ENCODE data around the gene ETV2. TPM values are rescaled to one million over a fixed set of nuclear protein-coding genes. Genes with fewer than 3 reads are reported as not detected.
A peak's percentile ranks its signal among the peaks of the same experiment; 100 is the strongest.

Gene ETV2
- polyA plus RNA-seq, 1 donor from 2014 or later: 0.50 TPM

DNA sequence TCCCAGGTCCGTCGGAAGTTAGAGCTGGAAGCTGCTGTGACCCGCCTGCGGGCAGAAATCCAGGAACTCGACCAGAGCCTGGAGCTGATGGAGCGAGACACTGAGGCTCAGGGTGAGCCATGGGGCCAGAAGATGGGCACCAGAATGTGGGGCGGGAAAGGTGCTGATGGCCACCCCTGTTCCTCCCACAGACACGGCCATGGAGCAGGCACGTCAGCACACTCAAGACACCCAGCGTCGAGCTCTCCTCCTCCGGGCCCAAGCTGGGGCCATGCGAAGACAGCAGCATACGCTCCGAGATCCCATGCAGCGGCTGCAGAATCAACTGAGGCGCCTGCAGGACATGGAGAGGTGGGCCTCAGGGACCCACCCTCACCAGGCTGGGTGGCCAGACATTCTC, 26.5 kb upstream of the ETV2 start:
- H3K4me1 Mint-ChIP-seq: peaks cover 11 to 14% (median 12%) of the 10 kb centered on the region in 3 donors
- H3K36me3 Mint-ChIP-seq: no peaks in the 10 kb centered on the region
- H3K4me3 Mint-ChIP-seq: peak overlapping the region in 2 of 4 donors; percentile 38 to 50
- H3K27ac Mint-ChIP-seq: no peak overlapping the region
- no peaks in the 10 kb centered on the region for H3K9me3 Mint-ChIP-seq
- no peaks in the 10 kb centered on the region for H3K27me3 Mint-ChIP-seq

DNA sequence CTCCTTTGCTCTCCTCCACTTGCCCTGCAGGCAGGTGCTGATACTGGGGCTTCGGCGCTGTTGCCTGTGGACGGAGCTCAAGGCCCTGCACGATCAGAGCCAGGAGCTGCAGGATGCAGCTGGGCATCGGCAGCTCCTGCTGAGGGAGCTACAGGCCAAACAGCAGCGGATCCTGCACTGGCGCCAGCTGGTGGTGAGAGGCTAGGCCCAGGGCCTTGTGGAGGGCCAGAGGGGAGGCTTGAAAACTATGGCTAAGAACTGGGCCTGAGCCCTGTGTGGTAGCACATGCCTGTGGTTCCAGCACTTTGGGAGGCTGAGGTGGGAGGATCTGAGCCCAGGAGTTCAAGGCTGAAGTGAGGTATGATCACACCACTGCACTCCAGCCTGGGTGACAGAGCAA, 22.7 kb upstream of the ETV2 start:
- Mint-ChIP-seq H3K4me3 (no peak overlapping the region), H3K4me1 (no peaks in the 10 kb centered on the region), H3K27ac (no peak overlapping the region), H3K9me3 (no peaks in the 10 kb centered on the region), H3K36me3 (peaks cover 2% of the 10 kb centered on the region), H3K27me3 (no peaks in the 10 kb centered on the region)

DNA sequence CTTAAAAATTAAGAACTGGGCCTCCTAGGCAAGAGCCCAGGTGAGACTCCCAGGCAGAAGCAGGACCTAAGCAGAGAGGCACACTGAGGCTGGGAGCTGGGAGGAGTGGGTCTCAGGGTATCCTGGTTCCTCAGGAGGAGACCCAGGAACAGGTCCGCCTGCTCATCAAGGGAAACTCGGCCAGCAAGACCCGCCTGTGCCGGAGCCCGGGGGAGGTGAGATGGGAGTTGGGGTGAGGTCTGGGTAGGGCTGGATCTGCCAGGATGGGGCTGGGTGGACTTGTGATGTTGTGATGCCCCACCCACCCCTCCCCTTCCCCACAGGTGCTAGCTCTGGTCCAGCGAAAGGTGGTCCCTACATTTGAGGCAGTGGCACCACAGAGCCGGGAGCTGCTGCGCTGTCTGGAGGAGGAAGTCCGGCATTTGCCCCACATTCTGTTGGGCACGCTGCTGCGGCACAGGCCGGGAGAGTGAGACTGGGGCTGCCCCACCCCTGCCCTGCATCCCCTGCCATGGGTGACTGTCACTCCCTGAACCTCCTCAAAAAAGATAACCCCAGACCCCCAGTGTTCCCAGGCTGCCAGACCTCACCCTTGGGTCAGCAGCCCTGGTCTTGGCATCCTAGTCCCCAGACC, 22.1 kb upstream of the ETV2 start:
- Mint-ChIP-seq H3K9me3 (no peaks in the 10 kb centered on the region), H3K4me3 (no peak overlapping the region), H3K36me3 (peaks cover 2% of the 10 kb centered on the region), H3K27ac (no peak overlapping the region), H3K27me3 (no peaks in the 10 kb centered on the region), H3K4me1 (no peaks in the 10 kb centered on the region)

DNA sequence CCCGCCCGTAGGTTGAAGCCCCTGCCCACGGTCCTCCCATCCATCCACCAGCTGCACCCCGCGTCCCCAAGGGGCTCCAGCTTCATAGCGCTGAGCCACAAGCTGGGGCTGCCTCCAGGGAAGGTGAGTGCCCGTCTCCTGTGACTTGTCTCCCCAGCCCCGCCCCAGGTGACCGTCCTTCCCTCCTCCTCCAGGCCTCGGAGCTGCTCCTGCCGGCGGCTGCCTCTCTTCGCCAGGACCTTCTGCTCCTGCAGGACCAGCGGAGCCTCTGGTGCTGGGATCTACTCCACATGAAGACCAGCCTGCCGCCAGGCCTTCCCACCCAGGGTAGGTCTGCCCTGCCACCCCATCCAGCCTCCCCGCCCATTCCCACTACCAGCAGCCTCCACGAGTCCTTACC, 21.5 kb upstream of the ETV2 start:
- no peaks in the 10 kb centered on the region for H3K9me3 Mint-ChIP-seq
- H3K27ac Mint-ChIP-seq: no peak overlapping the region
- H3K4me3 Mint-ChIP-seq: no peak overlapping the region
- no peaks in the 10 kb centered on the region for H3K27me3 Mint-ChIP-seq
- no peaks in the 10 kb centered on the region for H3K4me1 Mint-ChIP-seq
- H3K36me3 Mint-ChIP-seq: peaks cover 2% of the 10 kb centered on the region

DNA sequence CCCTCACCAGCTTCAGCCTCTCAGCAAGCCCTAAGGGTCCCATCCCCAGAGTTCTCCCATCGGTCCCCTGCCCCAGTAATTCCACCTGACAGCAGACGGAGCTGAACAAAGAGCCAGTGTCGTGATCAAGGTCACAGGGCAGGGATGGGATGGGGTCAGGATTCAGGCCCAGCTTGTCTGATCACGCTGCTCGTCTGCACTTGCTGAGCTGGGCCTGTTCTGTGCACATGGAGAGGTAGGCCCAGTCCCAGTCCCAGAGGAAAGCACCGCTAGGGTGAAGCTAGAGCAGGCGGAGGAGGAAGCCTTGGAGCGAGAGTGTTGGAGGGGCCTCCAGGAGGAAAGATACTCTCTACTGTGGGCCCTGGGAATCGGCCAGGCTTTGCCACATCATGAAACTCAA, 19.8 kb upstream of the ETV2 start:
- H3K27me3 Mint-ChIP-seq: no peaks in the 10 kb centered on the region
- H3K27ac Mint-ChIP-seq: peak overlapping the region in 1 of 3 donors; percentile 14
- peak overlapping the region in 1 of 4 donors; percentile 32 for H3K4me3 Mint-ChIP-seq
- no peaks in the 10 kb centered on the region for H3K9me3 Mint-ChIP-seq
- no peaks in the 10 kb centered on the region for H3K4me1 Mint-ChIP-seq
- H3K36me3 Mint-ChIP-seq: peaks cover 2% of the 10 kb centered on the region

DNA sequence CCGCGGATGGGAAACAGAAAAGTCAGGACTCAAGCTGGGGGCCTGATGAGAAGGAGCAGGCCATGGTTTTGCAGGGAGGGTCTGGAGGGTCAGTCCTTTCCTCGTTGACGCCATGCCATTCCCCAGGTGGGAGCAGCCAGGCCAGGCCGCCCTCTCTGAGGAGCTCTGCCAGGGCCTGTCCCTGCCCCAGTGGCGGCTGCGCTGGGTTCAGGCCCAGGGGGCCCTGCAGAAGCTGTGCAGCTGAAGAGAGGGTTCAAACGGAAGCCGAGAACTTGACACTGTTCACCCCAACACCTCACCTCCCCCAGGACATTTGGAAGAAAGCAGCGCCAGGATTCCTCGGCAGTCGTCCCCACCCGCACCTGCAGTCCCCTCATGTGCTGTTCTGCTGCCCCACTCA, 18.8 kb upstream of the ETV2 start:
- no peaks in the 10 kb centered on the region for H3K9me3 Mint-ChIP-seq
- peak overlapping the region in 1 of 4 donors; percentile 16 for H3K4me3 Mint-ChIP-seq
- H3K36me3 Mint-ChIP-seq: peaks cover 2% of the 10 kb centered on the region
- peak overlapping the region in 1 of 3 donors; percentile 84 for H3K27ac Mint-ChIP-seq
- no peaks in the 10 kb centered on the region for H3K27me3 Mint-ChIP-seq
- no peaks in the 10 kb centered on the region for H3K4me1 Mint-ChIP-seq

DNA sequence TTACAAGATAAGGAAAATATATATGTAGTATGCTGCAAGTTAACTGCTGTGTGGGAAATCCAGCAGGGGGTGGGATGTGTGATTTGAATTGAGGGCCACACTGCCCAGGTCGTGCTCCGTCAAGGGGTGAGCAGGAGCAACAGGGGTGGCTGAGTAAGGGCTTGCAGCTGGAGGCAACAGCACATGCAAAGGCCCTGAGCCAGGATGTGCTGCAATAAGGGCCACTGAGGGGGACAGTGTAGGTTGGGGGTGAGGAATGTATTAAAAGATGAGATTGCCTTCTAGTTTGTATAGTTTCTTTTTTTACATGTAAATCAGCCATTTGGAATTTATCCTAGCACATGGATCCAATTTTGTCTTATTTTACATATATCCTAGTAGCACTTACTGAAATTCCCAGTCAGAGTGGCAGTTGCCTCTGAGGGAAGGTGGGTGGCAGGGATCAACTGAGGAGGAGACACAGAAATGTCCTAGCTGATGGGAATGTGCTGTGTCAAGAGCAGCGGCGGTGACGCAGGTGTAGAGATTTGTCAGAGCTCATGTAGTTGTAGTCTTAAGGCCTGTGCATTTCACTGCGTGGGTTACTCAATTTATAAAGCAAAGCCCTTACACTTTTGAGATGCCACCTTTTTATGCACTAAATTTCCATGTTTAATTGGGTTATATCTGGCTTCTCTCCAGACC, 18.1 kb upstream of the ETV2 start:
- Mint-ChIP-seq H3K4me3 (peak overlapping the region in 1 of 4 donors; percentile 16), H3K36me3 (peaks cover 2% of the 10 kb centered on the region), H3K27me3 (no peaks in the 10 kb centered on the region), H3K9me3 (no peaks in the 10 kb centered on the region), H3K27ac (no peak overlapping the region), H3K4me1 (peaks cover under 1 to 4% (median 4%) of the 10 kb centered on the region in 3 donors)

DNA sequence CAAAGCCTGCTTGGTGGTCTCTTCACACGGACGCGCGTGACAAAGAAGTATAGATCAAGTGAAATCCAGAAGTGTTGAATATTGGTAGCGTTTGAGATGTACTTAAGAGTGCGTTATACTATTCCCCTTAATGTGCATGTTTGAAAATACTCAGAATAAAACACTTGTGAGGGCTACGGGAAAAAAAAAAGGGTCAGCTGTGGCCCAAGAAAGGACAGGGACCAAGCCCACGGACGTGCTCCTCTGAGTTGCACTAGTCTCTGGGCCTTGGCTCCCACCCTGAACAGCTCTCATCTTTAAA, 13.3 kb upstream of the ETV2 start:
- Mint-ChIP-seq H3K9me3 (no peaks in the 10 kb centered on the region), H3K4me1 (peaks cover 10 to 12% (median 12%) of the 10 kb centered on the region in 3 donors), H3K27me3 (peaks cover 1% of the 10 kb centered on the region), H3K36me3 (no peaks in the 10 kb centered on the region), H3K4me3 (peak overlapping the region; percentile 88 to 100 (median 96)), H3K27ac (peak overlapping the region; percentile 84 to 100 (median 96))

DNA sequence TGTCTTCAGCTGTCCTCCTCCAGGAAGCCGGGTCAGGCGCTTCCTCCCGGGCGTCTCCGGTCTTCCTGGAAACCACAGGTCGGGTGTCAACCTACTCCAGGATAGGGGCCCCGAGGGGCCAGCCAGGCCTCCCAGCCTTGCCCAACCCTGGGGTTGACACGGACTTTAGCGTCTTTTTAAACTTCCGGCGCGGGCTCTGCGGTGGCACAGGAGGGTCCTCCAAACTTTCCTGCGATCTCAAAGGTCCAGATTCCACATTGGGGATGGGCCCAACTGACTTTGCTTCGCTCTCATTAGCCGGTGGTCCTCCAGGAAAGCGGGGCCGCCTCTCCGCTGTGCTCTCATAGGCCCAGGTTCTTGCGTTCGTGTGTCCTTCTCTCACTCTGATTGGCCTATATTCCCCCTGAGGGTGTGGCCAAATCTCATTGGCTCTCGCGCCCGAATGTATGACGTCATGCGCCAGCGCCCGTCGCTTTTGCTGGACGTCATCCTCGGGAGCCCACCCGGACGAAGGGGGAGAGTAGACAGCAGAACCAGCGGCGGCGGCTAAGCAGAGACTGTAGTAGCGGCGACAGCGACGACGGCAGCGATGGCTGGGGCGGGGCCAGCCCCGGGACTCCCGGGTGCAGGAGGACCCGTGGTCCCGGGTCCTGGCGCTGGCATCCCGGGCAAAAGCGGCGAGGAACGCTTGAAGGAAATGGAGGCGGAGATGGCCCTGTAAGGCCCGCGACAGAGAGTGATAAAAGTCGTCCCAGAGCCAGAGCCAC, 12.8 kb upstream of the ETV2 start, which contains the start of gene RBM42:
RBM42 (plus strand) TSS at position 472 of the 767 bp plus-strand sequence; CDS start at position 590, 118 bp downstream.
- H3K4me1 Mint-ChIP-seq: peaks cover 10 to 12% (median 12%) of the 10 kb centered on the region in 3 donors
- H3K27ac Mint-ChIP-seq: peak within 1 kb of the TSS; percentile 84 to 100 (median 96)
- peak within 1 kb of the TSS; percentile 88 to 100 (median 96) for H3K4me3 Mint-ChIP-seq
- no peaks in the 10 kb centered on the region for H3K36me3 Mint-ChIP-seq
- no peaks in the 10 kb centered on the region for H3K9me3 Mint-ChIP-seq
- peaks cover 1% of the 10 kb centered on the region for H3K27me3 Mint-ChIP-seq

DNA sequence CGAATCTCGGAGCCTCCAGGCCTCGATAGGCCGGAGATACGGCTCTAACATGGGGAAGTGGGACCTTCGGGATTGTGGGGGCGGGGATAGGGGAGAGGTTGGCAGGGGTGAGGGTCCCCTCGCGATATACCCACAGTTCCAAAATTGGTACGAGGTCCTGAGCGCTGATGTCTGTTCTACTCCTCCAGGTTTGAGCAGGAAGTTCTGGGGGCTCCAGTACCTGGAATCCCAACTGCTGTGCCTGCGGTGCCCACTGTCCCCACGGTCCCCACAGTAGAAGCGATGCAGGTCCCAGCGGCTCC, 12.3 kb upstream of the ETV2 start:
- peak overlapping the region; percentile 84 to 100 (median 96) for H3K27ac Mint-ChIP-seq
- H3K27me3 Mint-ChIP-seq: peaks cover 1% of the 10 kb centered on the region
- H3K4me3 Mint-ChIP-seq: peak overlapping the region; percentile 88 to 100 (median 96)
- H3K9me3 Mint-ChIP-seq: no peaks in the 10 kb centered on the region
- no peaks in the 10 kb centered on the region for H3K36me3 Mint-ChIP-seq
- peaks cover 10 to 12% (median 12%) of the 10 kb centered on the region in 3 donors for H3K4me1 Mint-ChIP-seq

DNA sequence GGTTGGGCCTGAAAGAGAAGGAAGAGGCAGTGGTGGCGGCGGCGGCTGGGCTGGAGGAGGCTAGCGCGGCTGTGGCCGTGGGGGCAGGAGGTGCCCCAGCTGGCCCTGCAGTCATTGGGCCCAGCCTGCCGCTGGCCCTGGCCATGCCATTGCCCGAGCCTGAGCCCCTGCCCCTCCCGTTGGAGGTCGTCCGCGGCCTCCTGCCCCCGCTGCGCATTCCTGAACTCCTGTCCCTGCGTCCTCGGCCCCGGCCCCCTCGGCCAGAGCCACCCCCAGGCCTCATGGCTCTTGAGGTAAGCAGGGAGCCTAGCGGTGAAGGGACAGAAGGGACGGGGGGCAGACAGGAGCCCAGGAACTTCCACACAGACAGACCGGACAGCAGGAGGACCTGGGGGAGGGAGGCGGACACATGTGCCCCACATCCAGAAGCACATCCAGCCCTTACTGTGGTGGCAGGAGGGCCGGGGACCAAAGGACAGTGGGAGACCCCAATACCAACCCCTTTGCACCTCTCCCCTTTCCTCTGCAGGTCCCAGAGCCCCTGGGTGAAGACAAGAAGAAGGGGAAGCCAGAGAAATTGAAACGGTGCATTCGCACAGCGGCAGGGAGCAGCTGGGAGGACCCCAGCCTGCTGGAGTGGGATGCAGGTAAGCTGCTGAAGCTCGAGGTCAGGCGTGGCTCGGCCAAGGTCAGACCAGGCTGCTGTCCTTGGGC, 7.7 kb upstream of the ETV2 start:
- peaks cover 2% of the 10 kb centered on the region for H3K36me3 Mint-ChIP-seq

DNA sequence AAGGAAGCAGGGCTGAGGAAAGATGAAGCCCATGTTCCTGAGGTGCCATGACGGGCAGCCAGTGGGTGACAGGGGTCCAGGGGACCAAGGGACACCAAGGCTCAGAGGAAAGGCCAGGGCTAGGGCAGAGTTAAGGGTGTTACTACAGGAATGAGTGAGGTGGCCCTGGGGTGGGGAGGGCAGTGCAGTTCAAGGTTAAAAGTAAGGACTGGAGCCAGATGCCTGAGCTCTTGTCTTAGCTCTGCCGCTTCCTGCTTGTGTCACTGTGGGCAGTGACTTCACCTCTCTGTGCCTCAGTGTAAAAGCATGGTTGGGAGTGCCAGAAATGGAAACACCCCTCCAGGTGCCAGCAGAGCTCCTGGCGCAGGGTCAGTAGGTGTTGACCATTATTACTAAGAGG, 4.9 kb upstream of the ETV2 start:
- H3K36me3 Mint-ChIP-seq: peaks cover 2% of the 10 kb centered on the region
- H3K4me1 Mint-ChIP-seq: peaks cover 1 to 6% (median 4%) of the 10 kb centered on the region in 3 donors
- H3K9me3 Mint-ChIP-seq: no peaks in the 10 kb centered on the region
- H3K27ac Mint-ChIP-seq: no peak overlapping the region
- H3K4me3 Mint-ChIP-seq: peak overlapping the region in 1 of 4 donors; percentile 17
- no peaks in the 10 kb centered on the region for H3K27me3 Mint-ChIP-seq

More for the DNA sequence above, 7.7 kb upstream of the ETV2 start:
- H3K27ac Mint-ChIP-seq: no peak overlapping the region
- no peak overlapping the region for H3K4me3 Mint-ChIP-seq
- peaks cover 5 to 6% (median 5%) of the 10 kb centered on the region in 3 donors for H3K4me1 Mint-ChIP-seq
- H3K9me3 Mint-ChIP-seq: no peaks in the 10 kb centered on the region
- H3K27me3 Mint-ChIP-seq: peaks cover under 1% of the 10 kb centered on the region

DNA sequence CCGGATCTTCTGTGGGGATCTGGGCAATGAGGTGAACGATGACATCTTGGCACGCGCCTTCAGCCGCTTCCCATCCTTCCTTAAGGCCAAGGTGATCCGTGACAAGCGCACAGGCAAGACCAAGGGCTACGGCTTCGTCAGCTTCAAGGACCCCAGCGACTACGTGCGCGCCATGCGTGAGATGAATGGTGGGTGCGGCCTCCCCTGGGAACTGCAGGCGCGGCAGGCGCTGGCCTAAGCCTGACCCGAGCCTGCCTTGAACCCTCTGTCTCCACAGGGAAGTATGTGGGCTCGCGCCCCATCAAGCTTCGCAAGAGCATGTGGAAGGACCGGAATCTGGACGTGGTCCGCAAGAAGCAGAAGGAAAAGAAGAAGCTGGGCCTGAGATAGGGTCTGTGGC, 4.4 kb upstream of the ETV2 start:
- Mint-ChIP-seq H3K36me3 (peaks cover 2% of the 10 kb centered on the region), H3K4me3 (peak overlapping the region in 1 of 4 donors; percentile 17), H3K9me3 (no peaks in the 10 kb centered on the region), H3K4me1 (peaks cover 1 to 6% (median 2%) of the 10 kb centered on the region in 3 donors), H3K27ac (no peak overlapping the region), H3K27me3 (no peaks in the 10 kb centered on the region)

DNA sequence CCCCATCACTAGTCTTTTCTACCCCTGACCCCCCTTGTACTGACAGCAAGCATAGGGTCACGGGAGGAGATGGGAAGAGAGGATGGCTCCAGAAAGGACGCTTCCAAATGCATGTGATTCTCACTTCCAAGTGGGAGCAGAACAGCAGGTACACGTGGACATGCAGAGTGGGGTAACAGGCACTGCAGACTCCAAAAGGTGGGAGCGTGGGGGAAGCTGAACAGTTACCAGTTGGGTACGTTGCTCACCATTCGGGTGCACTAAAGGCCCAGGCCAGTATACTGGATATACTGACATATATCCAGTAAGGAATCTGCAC, 2.3 kb upstream of the ETV2 start:
- Mint-ChIP-seq H3K27ac (peak overlapping the region in 2 of 3 donors; percentile 16 to 77), H3K36me3 (peaks cover 2% of the 10 kb centered on the region), H3K27me3 (no peaks in the 10 kb centered on the region), H3K4me3 (peak overlapping the region in 1 of 4 donors; percentile 60), H3K9me3 (no peaks in the 10 kb centered on the region), H3K4me1 (peaks cover 0 to 6% (median 1%) of the 10 kb centered on the region in 3 donors)

DNA sequence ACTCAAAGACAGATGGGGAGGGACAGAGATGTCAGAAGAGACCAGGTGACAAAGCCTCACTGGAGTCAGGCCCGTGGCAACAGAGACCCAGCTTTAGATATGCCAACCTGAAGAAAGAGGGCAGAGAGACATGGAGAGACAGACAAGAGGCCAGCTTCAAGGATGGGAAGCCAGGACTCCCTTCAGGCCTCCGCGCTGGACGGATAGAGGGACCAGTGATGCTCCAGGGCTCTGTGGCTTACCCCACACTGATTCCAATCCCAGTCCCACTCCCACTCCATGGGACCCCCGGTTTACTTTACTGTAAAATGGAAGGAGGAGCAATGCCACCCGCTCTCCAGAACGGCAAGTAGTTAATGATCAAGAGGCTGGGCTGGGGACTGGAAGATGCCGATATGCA, 1.7 kb upstream of the ETV2 start:
- Mint-ChIP-seq H3K4me3 (peak overlapping the region in 2 of 4 donors; percentile 21 to 60), H3K27me3 (no peaks in the 10 kb centered on the region), H3K4me1 (peaks cover 0 to 6% (median 1%) of the 10 kb centered on the region in 3 donors), H3K27ac (peak overlapping the region in 1 of 3 donors; percentile 77), H3K36me3 (peaks cover 2% of the 10 kb centered on the region), H3K9me3 (no peaks in the 10 kb centered on the region)

Data from IgD-negative memory B cell (primary cell).